GM12878 (cell line): ENCODE data around the gene OLFM1. TPM values are rescaled to one million over a fixed set of nuclear protein-coding genes. Genes with fewer than 3 reads are reported as not detected.

Experiments used
- ATAC-seq: fragments of 200-7000 bp; cut with Tn5 transposase; 3 replicates; pipeline ENCODE4 v1.9.1; 2020; ENCODE audit warnings: mild to moderate bottlenecking, moderate library complexity
- BruUV-seq: library from RNA; stranded (reverse); fragments of 400-500 nt; replicated peaks from 2 replicates; lab custom pipeline; 2021; lab: Mats Ljungman, UMichigan
- CTCF ChIA-PET: fragments of 300-600 bp; sonication (Branson Sonifier 250); formaldehyde crosslinking; extraction: SDS; loops from one replicate; lab custom pipeline; 2021; ENCODE audit warnings: inconsistent platforms; lab: Yijun Ruan, JAX
- POLR2A ChIA-PET: fragments of 350-600 bp; formaldehyde crosslinking; extraction: SDS; loops from one replicate; lab custom pipeline; 2021; ENCODE audit warnings: inconsistent platforms; lab: Charles Lee
- RAD21 ChIA-PET: fragments of 300-600 bp; sonication (Branson Sonifier 250); formaldehyde crosslinking; loops from one replicate; lab custom pipeline; 2023; ENCODE audit warnings: antibody characterized with exemption; ENCODE audit not compliant: unreplicated experiment; lab: Charles Lee
- SMC1A ChIA-PET: fragments of 300-600 bp; sonication (Branson Sonifier 250); formaldehyde crosslinking; loops from one replicate; lab custom pipeline; 2023; ENCODE audit not compliant: unreplicated experiment, uncharacterized antibody; lab: Charles Lee
- DNase-seq: peaks from one replicate; pipeline ENCODE4 v3.0.0-alpha.2; 2011; ENCODE audit warnings: low read depth, low spot score
- FAIRE-seq: peaks from 3 replicates; lab custom pipeline; 2011; peaks lifted over from hg19 to GRCh38; lab: Jason Lieb, UNC
- H2AFZ ChIP-seq: 2 replicates; pipeline ENCODE4 v1.6.0; 2011; ENCODE audit warnings: low read depth, low read length, control low read depth; ENCODE audit not compliant: control insufficient read depth
- H3K27ac ChIP-seq: 2 replicates; pipeline ENCODE4 v1.5.1; 2011; ENCODE audit warnings: control low read depth; ENCODE audit not compliant: control insufficient read depth, insufficient read depth
- H3K27me3 ChIP-seq, 2 experiments: replicated peaks in 1 of 2; 2 replicates each; pipeline versions ENCODE4 v1.6.0 to v1.6.1; 2011; ENCODE audit warnings: low read length in 1 of 2; ENCODE audit not compliant: control insufficient read depth in 2 of 2, insufficient read depth in 2 of 2
- H3K36me3 ChIP-seq, 2 experiments: 2 replicates each; pipeline ENCODE4 v1.5.1; 2011; ENCODE audit warnings: low read length in 1 of 2; ENCODE audit not compliant: control insufficient read depth in 2 of 2, insufficient read depth in 2 of 2
- H3K4me1 ChIP-seq: 2 replicates; pipeline ENCODE4 v1.6.1; 2011; ENCODE audit warnings: mild to moderate bottlenecking, low read length, moderate library complexity, mixed read lengths; ENCODE audit not compliant: control insufficient read depth, insufficient read depth
- H3K4me2 ChIP-seq: 2 replicates; pipeline ENCODE4 v1.6.0; 2011; ENCODE audit warnings: control low read depth; ENCODE audit not compliant: control insufficient read depth, insufficient read depth
- H3K4me3 ChIP-seq: fragments of 200-600 bp; sonication (generic); 2 replicates; pipeline ENCODE4 v1.5.1; 2016
- H3K79me2 ChIP-seq: 2 replicates; pipeline ENCODE4 v1.6.0; 2011; ENCODE audit warnings: low read length; ENCODE audit not compliant: control insufficient read depth, insufficient read depth
- H3K9ac ChIP-seq: 2 replicates; pipeline ENCODE4 v1.8.0; 2011; ENCODE audit warnings: low read length, control low read depth, mixed read lengths; ENCODE audit not compliant: control insufficient read depth, insufficient read depth
- H3K9me3 ChIP-seq: replicated peaks from 3 replicates; pipeline ENCODE4 v1.5.1; 2011; ENCODE audit warnings: mild to moderate bottlenecking, low read length; ENCODE audit not compliant: control insufficient read depth, insufficient read depth
- H4K20me1 ChIP-seq: 2 replicates; pipeline ENCODE4 v1.6.0; 2011; ENCODE audit not compliant: control insufficient read depth, insufficient read depth
- ASH2L ChIP-seq: fragments of 300-600, 200-600 bp; sonication (generic); IDR thresholded peaks from 2 replicates; pipeline ENCODE4 v1.6.1; 2017; ENCODE audit warnings: low read depth, mild to moderate bottlenecking, borderline replicate concordance
- CHD2 ChIP-seq: IDR thresholded peaks from 2 replicates; pipeline ENCODE4 v1.6.1; 2011; ENCODE audit warnings: low read depth, low read length, improper control_type of control experiment, borderline replicate concordance
- CREB1 ChIP-seq: IDR thresholded peaks from 2 replicates; pipeline ENCODE4 v1.6.1; 2012; ENCODE audit warnings: low read depth, mild to moderate bottlenecking, inconsistent platforms
- EGR1 ChIP-seq, 2 experiments: IDR thresholded peaks; 1 replicate in 1 of 2; 2 replicates in 1 of 2; pipeline ENCODE4 v1.6.1; 2011 to 2012; ENCODE audit warnings: low read depth in 2 of 2, low read length in 2 of 2, borderline replicate concordance in 1 of 2, mild to moderate bottlenecking in 1 of 2, moderate library complexity in 1 of 2
- FOS ChIP-seq: IDR thresholded peaks from 3 replicates; pipeline ENCODE4 v1.6.1; 2011; ENCODE audit warnings: borderline replicate concordance; ENCODE audit not compliant: insufficient read length; ENCODE audit errors: extremely low read depth
- HDAC6 ChIP-seq: fragments of 200-600 bp; sonication (generic); IDR thresholded peaks from one replicate; pipeline ENCODE4 v1.8.0; 2017; ENCODE audit warnings: antibody characterized with exemption; ENCODE audit not compliant: unreplicated experiment
- HSF1 ChIP-seq: fragments of 150-350 bp; IDR thresholded peaks from 2 replicates; pipeline ENCODE4 v1.6.1; 2014; ENCODE audit warnings: mild to moderate bottlenecking, low read depth, low read length
- JUND ChIP-seq: IDR thresholded peaks from 2 replicates; pipeline ENCODE4 v1.6.1; 2012; ENCODE audit warnings: low read depth, mild to moderate bottlenecking, low read length, improper control_type of control experiment, moderate library complexity
- KAT2A ChIP-seq: conservative IDR thresholded peaks from 2 replicates; pipeline ENCODE4 v1.6.1; 2011; ENCODE audit warnings: low read depth, low read length; ENCODE audit not compliant: control insufficient read depth
- MYB ChIP-seq: fragments of 150-350 bp; IDR thresholded peaks from 2 replicates; pipeline ENCODE4 v1.6.1; 2014; ENCODE audit warnings: mild to moderate bottlenecking, low read depth, low read length, borderline replicate concordance
- POLR2AphosphoS5 ChIP-seq: IDR thresholded peaks from 2 replicates; pipeline ENCODE4 v1.6.1; 2011; ENCODE audit warnings: mild to moderate bottlenecking, low read length, inconsistent platforms
- RBBP5 ChIP-seq: fragments of 200-600 bp; sonication (generic); conservative IDR thresholded peaks from 2 replicates; pipeline ENCODE4 v1.6.1; 2016
- RCOR1 ChIP-seq: conservative IDR thresholded peaks from 2 replicates; pipeline ENCODE4 v1.6.1; 2012; ENCODE audit warnings: low read depth, low read length, improper control_type of control experiment
- RELB ChIP-seq: fragments of 450-650 bp; IDR thresholded peaks from 2 replicates; pipeline ENCODE4 v1.6.1; 2017; ENCODE audit warnings: low read depth, mild to moderate bottlenecking, moderate library complexity
- SREBF2 ChIP-seq: IDR thresholded peaks from 2 replicates; pipeline ENCODE4 v1.6.1; 2012; ENCODE audit warnings: mild to moderate bottlenecking, low read length
- STAT3 ChIP-seq: IDR thresholded peaks from 2 replicates; pipeline ENCODE4 v1.6.1; 2011; ENCODE audit warnings: low read depth, low read length, improper control_type of control experiment
- SUPT20H ChIP-seq: IDR thresholded peaks from 2 replicates; pipeline ENCODE4 v1.6.1; 2011; ENCODE audit warnings: low read depth, mild to moderate bottlenecking, low read length, moderate library complexity, borderline replicate concordance; ENCODE audit not compliant: control insufficient read depth
- YBX1 ChIP-seq: fragments of 450-650 bp; IDR thresholded peaks from 2 replicates; pipeline ENCODE4 v1.6.1; 2016; ENCODE audit warnings: antibody characterized with exemption
- WGBS: methylation state at CpG from one replicate; pipeline ENCODE4 v1.1.6; 2016; ENCODE audit warnings: low lambda C conversion rate; ENCODE audit not compliant: insufficient replicate concordance, insufficient coverage; ENCODE audit errors: missing lambda C conversion rate; 5-methylcytosine and 5-hydroxymethylcytosine counted together
- in situ Hi-C: fragments of 300-500 bp; cut with MboI; formaldehyde crosslinking; loops from 9 replicates; pipeline ENCODE4 v1.14.3; 2018; ENCODE audit warnings: mixed read lengths
- intact Hi-C: fragments of 100-400 bp; cut with micrococcal nuclease; formaldehyde crosslinking; loops from one replicate; pipeline ENCODE4 v1.14.2; 2022; ENCODE audit not compliant: unreplicated experiment
- polyA plus RNA-seq, 11 experiments: library from polyadenylated mRNA; depleted of rRNA in 4 of 11; unstranded in 6 of 11; stranded (reverse) in 5 of 11; fragments of >200 nt; fragmentation: Nextera tagmentation in 4 of 11; fragmentation: Illumina TruSeq in 1 of 11; extraction: Ambion mirVana in 4 of 11; extraction: Trizol in 1 of 11; gene quantifications; 1 replicate in 1 of 11; 2 replicates in 10 of 11; pipeline versions ENCODE4 v1.2.1 to v1.2.3, GENCODE V29; 2011 to 2016; ENCODE audit warnings: inconsistent platforms in 2 of 11, missing spikeins in 2 of 11, low read depth in 1 of 11
- total RNA-seq, 4 experiments: library from RNA; depleted of rRNA in 3 of 4; stranded (reverse); fragments of >200 nt in 3 of 4; fragmentation: Illumina TruSeq in 1 of 4; extraction: Trizol in 1 of 4; gene quantifications; 2 replicates each; pipeline versions ENCODE4 v1.2.1 to v1.2.3, GENCODE V29; 2013 to 2021

The OLFM1 gene
- total and polyA plus RNA-seq, 10 of the 15 experiments (the other 5 are each of a cell fraction or from before 2014, with no cell fraction given): not detected

- TF ChIP-seq RELB: no peak
- no peak for TF ChIP-seq RBBP5
- TF ChIP-seq CHD2: no peak
- TF ChIP-seq JUND: no peak
- no peak for TF ChIP-seq STAT3
- TF ChIP-seq POLR2AphosphoS5: no peak
- TF ChIP-seq HDAC6: no peak
- TF ChIP-seq RCOR1: no peak
- TF ChIP-seq CREB1: no peak
Measured at GRCh38 chr9:135093111-135093510, 5.6 kb downstream of the OLFM1 start (continued).

- WGBS: 28% methylated on average over 13 of the region's 13 CpGs
- Histone ChIP-seq H3K4me2 (no peak overlapping the region), H3K4me3 (no peak overlapping the region), H2AFZ (no peak overlapping the region), H3K27me3 (peaks cover 0 to 4% of the 10 kb centered on the region in 2 experiments; a peak in 3 of 4 replicates), H3K4me1 (no peaks in the 10 kb centered on the region), H3K9ac (no peak overlapping the region), H3K9me3 (no peaks in the 10 kb centered on the region), H3K79me2 (no peaks in the 10 kb centered on the region), H3K36me3 (no peaks in the 10 kb centered on the region), H3K27ac (no peak overlapping the region), H4K20me1 (no peaks in the 10 kb centered on the region)
- POLR2A ChIA-PET: no interaction called here
- BruUV-seq: no TSS peak
- RAD21 ChIA-PET: no interaction called here
- ATAC-seq (no peak), FAIRE-seq (no peak), DNase-seq (no peak)
- CTCF ChIA-PET: no interaction called here
- in situ Hi-C loops (no loop called here), intact Hi-C loops (no loop called here)
- SMC1A ChIA-PET: no interaction called here
- no peak for TF ChIP-seq SREBF2
- no peak for TF ChIP-seq FOS
- TF ChIP-seq EGR1 (IDR thresholded peaks at IDR 0.05; ENCODE audit: borderline replicate concordance in 1 of 2, low read depth in 2 of 2, low read length in 2 of 2): no peak
- TF ChIP-seq RBBP5: no peak
- no peak for TF ChIP-seq ASH2L
- no peak for TF ChIP-seq HSF1
- TF ChIP-seq SUPT20H: no peak
- no peak for TF ChIP-seq KAT2A
- TF ChIP-seq MYB: no peak
- TF ChIP-seq YBX1: no peak
Measured at GRCh38 chr9:135093911-135094584, 6.6 kb downstream of the OLFM1 start.
